HG03025 (cell line): ENCODE data around the gene CHAF1A.
A peak's percentile ranks its signal among the peaks of the same experiment; 100 is the strongest.

Experiments
- ATAC-seq: cut with Tn5 transposase; IDR thresholded peaks from one replicate; pipeline ENCODE4 v1.9.1; 2021; ENCODE audit warnings: mild to moderate bottlenecking, moderate library complexity; ENCODE audit not compliant: unreplicated experiment, low FRiP score

CHAF1A gene

DNA sequence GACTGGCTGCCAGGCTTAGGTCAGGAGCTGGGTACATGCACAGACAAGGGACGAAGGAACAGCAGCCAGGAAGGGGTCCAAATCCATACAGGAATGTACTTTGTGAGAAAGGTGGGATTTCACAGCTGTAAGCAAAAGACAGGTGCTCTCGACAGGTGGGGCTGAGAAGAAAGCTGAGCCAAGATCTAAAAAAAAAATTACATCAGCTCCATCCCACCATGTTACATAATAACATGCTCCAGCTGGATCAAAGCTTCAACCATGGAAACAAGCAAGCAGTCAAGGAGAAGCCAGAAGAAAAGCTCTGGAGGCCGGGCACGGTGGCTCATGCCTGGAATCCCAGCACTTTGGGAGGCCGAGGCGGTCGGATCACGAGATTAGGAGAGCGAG lies 47.2 kb downstream of the CHAF1A start:
- ATAC-seq: no peak

DNA sequence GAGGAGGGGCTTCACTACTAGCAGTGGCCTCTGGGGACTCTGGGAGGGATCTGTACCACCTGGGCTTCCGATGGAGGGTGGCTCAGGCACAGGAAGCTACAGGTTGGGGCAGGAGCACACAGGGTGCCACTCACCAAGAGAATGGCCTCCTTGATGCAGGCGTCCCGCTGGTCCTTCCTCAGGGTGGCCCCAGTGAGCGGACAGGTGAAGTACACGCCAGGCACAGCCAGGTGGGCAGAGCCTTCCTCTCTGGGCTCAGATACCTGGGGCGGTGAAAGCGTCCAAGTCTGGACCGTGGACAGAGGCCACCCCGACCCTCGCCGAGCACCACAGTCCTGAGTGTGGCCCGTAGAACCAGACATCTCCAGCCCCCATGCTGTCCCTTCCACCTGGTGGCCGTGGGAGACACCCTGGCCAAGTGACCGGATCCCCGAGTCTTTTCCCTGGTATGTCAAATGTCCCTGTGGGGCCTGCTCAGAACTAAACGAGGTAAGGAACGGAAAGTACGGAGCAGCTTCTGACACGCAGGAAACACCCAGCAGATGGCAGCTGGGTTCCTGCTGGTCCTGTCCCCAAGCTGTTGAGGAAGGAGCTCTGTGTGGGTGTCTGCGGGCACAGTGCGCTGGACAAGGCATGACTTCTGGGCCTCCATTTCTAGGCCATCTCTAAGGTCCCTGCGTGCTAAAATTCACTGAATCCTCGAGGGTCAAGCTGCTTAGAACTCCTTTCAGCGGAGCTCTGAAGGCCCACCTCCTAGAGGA lies 50.0 kb downstream of the CHAF1A start:
- no peak for ATAC-seq

DNA sequence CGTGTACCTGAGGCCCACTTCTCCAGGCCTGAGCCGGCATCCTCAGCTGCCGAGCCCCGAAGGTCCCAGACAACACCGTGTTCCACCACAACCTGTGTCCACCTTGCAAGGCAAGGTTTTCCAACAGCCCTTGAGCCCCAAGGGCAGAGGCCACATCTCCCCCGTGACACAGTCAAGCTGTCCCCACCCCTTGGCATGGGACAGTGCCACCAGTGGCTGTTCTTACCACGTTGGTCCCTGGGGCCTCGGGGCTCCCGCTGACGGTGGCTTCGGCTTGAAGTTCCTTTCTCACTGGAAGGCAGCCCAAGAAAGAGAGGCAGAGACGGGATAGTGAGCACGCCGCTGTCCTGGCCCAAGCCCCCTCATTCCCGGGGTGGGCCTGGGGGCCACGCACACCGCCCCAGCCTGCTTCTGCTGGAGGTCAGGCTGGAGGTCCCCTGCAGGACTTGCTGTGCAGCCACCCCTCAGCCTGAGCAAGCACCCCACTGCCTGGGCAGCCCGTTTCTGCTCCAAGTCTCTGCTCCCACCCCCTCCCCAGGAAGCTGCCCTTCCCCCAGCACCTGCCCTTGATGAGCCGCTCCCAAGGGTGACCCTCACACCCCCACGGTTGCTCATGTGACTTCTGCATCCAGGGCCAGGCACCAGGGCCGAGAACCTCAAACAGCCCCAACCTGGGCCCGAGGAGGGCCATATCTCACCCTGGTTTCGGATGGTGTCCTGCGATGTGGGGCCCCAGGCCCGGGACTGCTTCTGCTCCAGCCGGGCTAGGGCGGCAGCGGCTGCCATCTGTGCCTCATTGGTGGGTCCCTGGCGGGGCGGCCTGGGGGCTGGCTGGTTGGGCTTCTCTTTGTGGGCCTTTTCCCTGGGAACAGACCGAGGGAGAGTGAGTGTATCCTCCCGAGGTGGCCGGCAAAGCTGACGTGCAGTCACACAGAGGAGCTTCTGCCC lies 51.1 kb downstream of the CHAF1A start:
- ATAC-seq: no peak

DNA sequence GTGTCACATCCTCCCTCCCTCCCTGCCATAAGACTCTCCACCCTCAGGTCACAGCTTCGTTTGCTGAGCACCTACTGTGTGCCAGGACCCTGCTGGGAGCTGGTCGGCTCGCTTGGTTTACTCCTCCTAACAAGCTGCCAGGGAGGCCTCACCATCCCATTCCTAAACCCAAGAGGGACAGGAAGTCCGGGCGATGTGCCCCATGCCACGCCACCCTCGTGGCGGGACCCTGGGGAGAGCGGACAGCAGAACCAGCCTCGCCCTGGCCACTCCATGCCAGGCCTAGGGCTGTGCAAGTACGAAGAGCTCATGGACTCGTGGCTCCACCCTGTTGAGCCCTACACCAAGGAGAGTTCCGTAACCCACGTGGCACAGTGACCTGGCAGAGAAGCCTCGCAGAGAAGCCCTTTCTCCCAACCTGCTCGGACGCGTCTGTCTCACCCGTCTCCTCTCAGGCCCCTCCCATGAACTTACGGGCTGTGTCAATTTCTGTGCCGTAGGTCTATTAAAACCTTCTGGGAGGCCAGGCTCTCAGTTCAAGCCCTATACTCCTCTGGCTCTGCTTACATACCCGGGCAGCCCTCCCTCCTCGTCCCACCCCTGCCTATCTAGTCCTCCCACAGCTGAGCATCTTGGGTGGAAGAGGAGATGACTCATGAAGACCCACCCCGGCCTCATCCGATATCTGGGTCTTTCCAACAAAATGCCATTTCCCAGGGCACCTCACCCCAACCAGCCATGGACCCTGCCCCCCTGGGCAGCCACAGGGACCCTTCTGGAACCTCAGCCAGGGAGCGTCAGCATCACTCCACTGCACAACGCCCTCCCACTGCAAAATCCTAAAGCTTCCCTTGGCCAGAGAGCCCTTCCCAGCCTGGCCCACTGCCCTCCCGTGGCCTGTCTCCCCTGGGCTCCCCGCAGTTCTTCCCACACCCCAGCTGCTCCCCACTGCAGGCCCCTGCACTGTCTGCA lies 52.6 kb downstream of the CHAF1A start:
- ATAC-seq: no peak

DNA sequence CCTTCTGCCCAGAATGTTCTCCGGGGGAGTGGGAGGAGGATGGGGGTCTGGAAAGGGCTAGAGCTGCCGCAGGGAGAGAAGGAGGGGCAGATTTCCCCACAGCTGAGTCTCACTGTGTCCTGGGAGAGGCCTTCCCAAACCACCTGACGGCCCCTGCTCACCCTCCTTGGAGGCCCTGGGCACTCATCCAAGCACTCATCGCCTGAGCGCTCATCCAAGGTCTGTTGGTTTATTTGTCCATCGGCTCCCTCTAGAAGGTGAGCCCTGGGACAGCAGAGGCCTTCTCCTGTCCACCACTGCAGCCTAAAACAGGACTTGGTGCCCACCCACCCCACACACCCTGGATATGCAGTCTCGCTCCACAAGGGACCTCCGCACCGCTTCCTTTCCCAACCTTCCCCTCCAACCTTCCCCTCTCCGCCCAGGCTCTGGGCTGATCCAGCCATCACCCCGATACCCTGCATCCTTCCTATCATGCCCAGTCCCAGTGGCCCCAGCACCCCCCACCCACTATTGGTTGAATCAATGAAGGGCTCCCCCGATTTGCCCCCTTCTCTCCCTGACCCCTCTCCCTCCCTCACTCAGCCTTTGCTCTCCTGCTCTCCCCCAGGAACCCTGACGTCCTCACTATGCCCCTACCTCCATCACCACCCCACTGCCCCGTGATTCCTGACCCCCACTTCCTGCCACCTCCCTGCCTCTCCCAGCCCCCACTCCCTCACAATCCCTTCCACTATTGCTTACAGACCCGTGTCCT lies 53.5 kb downstream of the CHAF1A start:
- ATAC-seq: no peak

DNA sequence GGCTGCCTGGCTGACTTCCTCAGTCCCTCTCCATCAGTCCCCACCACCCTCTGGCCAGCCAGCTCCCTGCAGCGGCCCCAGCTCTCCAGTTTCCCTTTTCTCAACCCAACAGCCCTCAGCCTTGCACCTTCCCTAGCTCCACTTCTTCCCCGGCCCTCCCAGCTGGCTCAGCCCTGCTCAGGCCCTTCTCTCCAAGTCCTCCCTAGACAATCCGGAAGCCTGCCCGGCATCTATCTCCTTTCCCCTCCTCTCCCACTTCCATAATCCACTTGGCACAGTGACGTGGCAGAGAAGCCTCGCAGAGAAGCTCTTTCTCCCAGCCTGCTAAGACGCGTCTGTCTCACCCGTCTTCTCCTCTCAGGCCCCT lies 54.0 kb downstream of the CHAF1A start:
- no peak for ATAC-seq

DNA sequence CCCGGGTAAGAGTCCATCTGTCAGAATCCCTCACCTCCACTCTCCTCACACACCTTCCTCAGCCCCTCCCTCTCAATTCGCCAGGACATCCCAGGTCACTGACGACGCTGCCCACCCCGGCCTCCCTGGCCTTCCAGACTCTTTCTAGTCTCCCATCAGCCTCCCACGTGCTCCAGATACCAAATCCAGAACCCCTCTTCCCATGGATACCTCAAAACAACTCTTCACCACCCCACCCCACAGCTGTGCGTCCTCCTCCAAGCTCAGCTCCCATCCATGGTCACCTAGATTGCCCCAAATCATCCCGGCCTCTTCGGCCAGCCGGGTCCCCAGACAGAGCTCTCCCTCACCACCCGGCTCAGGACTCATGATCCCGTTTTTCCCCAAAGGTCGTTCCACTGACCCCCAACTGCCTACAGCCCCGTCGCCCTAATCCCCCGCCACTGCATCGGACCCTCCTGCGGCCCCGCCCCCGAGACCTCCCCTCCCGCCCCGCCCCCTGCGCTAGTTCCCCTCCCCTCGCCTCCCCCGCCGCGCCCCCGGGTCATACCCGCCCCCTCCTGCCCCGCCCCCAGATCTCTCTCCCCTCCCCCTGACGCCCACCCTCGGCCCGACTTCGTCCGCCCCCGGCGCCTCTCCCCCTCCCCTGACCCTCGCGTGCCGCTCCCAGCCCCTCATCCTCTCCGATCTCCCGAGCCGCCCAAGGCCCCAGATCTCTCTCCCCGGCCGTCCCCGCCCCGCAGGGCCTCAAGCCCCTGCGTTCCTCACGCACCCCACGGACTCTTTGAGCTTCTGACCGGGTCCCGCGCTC lies 54.6 kb downstream of the CHAF1A start:
- peak; percentile 7 for ATAC-seq

DNA sequence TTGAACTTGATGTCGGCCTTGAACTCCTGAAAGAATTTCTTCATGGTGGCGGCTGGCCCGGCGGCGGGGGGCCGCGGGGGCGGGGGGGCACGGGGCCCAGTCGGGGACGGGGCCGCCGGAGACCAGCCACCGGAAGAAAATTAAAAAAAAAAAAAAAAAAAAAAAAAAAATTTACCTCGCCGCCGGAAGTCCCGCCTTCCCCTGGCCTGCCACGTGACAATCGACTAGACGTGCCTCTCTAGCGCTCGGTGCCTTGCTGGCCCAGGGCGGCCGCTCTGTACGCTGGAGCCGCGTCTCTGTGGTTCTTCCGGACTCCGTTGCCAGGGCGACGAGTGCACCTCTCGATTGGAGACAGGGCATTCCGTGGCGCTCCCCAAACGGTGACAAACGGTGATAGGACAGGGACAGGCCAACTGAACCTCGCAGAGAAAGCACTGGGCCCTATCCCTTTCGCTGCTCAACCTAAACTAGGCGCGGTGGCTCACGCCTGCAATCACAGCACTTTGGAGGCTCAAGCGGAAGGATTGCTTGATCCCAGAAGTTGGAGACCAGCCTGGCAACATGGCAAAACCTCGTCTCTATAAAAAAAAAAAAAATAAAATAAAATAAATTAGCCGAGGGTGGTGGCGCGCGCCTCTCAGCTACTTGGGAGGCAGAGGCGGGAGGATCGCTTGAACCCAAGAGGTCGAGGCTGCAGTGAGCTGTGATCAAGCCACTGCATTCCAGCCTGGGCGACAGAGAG lies 55.4 kb downstream of the CHAF1A start, which contains the start of gene UBXN6:
TSS of gene UBXN6 (minus strand) at position 141 of the 742 bp plus-strand sequence. CDS start at position 44, 97 bp downstream.
- peak; percentile 73 for ATAC-seq

DNA sequence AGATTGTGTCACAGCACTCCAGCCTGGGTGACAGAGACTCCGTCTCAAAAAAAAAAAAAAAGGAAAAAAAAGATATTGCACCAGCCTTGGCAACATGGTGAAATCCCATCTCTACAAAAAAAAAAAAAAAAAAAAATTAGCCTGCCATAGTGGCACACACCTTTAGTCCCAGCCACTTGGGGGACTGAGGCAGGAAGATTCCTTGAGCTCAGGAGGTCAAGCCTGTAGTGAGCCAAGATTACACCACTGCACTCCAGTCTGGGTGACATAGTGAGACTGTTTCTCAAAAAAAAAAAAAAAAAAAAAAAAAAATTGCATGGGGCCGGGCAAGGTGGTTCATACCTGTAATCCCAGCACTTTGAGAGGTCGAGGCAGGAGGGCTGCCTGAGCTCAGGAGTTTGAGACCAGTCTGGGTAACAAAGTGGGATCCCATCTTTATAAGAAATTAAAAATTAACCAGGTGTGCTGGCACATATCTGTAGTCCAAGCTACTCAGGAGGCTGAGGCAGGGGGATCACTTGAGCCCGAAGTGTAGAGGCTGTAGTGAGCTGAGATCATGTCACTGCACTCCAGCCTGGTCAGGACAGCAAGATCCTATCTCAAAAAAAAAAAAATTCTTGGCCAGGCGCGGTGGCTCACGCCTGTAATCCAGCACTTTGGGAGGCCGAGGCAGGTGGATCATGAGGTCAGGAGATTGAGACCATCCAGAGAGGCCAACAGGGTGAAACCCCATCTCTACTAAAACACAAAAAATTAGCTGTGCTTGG lies 62.6 kb downstream of the CHAF1A start:
- ATAC-seq: no peak

DNA sequence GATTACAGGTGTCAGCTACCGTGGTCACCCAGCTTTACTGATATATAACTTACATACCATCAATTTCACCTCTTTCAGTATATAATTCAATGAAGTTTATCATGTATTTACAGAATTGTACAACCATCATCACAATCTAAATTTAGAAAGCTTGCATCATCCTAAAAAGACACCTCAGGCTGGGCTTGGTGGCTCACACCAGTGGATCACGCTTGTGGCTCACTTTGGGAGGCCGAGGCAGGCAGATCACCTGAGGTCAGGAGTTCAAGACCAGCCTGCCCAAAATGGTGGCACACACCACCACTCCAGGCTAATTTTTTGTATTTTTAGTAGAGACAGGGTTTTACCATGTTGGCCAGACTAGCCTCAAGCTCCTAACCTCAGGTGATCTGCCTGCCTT lies 65.4 kb downstream of the CHAF1A start:
- no peak for ATAC-seq

DNA sequence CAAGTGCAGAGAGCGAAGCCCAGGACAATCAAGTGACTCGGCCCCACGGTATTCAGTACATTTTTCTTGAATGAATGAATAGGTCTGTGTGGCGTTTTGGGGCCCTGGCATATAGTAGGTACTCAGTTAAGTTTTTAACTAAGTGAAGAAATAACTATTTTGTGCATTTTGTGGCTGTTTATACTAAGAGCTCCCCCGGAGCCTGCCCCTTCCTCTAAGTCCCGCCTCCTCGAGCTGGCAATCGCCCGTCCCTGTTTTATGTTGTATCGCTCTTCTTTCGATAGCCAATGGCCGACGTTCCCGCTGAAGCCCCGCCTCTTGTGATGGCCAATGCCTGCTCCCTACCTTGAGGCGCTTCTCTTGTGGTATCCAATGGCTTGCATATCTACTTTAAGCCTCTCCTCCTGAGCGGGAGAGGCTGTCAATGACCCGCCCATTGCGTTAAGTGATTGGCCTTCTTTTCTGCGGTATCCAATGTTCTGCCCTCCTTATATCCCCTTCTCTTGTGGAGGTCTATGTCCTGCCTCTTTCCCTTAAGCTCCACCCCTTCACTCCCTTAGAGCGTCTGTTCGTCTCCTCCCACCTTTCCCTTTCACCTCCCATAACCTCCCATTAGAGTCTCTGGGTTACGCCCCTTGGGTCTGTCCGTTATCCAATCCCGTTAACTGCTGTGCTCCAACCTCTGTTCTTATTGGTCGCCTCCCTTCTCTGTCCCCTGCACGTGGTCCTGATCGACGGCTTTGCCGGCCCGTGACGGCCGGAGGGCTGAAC lies 69.1 kb downstream of the CHAF1A start:
- ATAC-seq: peak; percentile 75

DNA sequence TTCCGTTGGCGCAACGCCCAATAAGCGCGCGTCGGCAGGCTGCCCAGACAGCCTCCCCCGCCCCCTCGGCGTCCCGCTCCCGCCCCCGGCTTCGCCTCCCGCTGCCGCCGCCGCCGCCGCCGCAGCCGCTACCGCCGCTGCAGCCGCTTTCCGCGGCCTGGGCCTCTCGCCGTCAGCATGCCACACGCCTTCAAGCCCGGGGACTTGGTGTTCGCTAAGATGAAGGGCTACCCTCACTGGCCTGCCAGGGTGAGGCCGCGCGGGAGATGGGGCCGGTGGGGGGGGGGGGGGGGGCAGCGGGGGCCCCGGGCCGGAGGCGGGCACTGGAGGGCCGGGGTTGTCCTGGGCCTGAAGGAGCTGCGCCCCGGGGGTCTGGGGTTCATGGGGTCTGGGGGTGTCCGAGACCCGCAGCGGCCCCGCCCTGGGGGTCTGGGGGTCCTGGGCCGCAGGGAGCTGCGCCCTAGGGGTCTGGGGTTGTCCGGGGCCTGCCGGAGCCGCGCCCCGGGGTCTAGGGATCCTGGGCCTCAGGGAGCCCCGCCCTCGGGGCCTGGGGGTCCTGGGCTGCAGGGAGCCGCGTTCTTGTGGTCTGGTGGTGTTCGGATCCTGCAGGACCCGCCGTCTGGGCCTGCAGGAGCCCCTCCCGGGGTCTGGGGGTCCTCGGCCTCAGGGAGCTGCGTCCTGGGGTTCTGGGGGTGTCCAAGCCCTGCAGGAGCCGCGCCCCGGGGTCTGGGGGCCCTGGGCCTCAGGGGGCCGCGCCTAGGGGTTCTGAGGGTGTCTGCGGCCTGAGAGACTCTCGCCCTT lies 69.9 kb downstream of the CHAF1A start, which contains the start of gene HDGFL2:
TSS of gene HDGFL2 (plus strand) at position 124 of the 801 bp plus-strand sequence. CDS start at position 178, 54 bp downstream.
- ATAC-seq: peak; percentile 0

DNA sequence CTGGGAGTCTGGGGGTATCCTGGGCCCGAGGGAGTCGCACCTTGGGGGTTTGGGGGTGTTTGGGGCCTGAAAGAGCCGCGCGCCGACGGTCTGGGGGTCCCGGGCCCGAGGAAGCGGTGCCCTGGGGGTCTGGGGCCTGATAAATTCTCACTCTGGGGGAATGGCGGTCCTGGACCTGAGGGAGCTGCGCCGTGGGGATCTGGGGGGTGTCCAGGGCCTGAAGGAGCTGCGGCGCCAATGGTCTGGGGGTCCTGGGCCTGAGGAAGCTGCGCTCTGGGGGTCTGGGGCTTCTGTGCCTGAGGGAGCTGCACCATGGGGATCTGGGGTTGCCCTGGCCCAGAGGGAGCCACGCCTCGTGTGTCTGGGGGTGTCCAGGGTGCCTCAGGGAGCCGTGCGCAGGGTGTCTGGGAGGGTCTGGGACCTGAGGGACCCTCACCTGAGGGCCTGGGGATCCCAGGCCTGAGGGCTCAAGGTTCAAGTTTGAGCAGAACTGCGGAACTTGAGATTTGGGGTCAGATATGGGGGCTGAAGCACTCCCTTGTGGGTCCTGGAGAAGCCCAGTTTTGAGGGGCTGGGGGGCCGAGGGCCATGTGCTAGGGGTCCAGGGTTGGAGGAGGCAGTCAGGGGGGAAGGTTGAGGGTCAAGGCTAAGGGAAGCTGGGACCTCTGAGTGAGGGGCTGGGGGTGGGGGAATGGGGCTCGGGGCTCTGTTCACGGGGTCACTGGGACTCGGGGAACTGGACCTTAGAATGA lies 70.7 kb downstream of the CHAF1A start:
- ATAC-seq: no peak

DNA sequence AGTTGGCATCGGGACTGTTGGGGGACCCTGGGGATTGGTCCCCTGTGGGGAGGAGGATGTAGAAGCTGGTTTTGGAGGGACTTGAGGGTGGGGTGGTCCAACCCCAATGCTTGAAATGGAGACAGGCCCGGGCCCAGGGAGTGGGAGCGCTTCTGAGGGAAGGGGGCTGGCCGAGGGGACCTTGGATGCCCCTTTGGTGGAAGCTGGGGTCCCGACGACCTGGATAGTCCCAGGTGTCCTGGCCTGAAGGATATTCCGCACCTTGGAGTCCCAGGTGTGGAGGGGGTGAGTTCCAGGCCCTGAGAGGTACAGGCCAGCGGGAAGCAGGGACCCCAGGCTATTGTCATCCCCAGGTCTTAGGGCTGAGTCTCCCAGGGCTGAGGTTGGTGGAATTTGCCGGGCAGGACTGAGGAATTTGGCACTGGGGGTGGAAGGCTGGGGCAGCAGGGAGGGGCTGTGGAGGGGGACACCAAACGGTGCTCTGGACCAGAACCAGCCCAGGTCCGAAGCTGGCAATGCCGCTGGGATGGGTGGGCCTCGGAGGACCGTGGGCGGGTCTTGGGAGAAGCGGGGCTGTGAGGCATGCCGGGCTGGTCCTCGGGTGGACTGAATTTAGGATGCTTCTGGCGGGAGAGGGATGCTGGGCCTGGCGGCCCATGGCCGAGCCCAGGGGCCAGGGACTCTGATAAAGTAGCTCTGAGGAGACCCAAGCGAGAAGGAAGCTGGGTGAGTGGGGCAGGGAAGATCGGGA lies 71.5 kb downstream of the CHAF1A start:
- no peak for ATAC-seq
